G401.6 (cell line): ENCODE data around the gene MYRIP.

ENCODE experiments used
- FAIRE-seq: peaks from 2 replicates; lab custom pipeline; 2012; peaks lifted over from hg19 to GRCh38; lab: Jason Lieb, UNC

The MYRIP gene

DNA sequence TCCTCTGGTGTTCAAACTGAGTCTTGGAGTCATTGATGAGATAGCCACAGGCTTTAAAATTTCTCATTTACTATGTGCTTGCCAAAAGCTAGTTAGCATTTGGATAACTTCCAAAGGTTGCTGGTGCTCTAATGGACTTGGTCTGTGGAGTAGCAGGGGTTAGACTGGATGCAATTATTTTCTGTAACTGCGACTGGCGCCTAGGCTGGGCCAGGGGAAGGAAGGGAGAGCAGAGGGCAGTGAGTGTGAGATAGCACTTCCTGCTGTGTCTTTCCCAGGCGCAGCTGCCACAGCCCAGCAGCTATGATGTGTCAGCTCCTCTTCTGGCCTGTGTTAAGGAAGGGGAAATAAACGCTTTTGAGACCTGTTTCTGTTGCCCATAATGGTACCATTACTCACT is 98.6 kb downstream of the MYRIP start:
- no peak for FAIRE-seq

DNA sequence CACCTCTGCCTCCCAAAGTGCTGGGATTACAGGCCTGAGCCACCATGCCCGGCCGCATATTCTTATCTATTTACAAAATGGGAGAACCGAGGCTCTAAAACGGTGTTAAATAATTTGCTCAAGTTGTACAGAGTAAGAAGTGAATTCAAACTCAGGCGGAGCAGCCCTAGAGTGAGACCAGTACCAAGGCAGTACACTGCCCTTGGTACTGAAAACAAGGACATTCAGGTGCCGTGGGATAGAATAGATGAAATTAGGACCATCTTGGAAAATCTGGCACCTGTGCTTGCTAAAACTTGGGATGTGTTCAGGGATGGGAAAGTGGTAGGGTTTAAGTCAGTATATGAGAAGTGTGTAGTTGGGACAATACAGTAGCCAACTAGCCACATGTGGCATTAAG is 100.7 kb downstream of the MYRIP start:
- FAIRE-seq, result no peak

DNA sequence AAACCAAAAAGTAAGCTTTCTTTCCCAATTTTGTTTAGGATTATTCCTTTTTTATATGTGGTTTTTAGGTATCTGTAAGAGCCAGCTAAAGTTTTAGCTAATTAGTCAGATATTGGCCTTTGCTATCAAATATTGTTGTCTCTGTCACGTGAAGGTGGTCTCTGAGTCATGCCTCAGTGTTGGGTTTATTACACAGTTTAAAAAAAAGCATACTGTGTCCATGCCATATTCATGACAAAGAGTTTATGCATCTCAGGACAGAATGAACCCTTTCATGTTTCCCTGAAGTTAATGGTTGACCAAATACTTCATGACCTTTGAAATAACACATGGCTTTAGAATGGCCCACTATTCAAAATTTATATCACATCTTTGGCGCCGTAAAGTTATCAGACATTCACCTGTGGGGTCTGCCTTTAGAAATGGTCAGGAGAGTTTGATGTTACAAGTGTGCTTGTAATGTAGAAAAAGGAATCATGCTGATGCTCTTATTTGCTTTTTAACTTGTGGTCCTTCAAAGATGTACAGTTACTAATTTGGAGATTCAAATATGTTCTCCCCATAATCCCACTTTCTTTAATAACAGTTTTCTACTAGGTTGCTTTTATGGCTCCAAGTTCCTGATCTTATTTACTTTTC is 101.5 kb downstream of the MYRIP start:
- no peak for FAIRE-seq

DNA sequence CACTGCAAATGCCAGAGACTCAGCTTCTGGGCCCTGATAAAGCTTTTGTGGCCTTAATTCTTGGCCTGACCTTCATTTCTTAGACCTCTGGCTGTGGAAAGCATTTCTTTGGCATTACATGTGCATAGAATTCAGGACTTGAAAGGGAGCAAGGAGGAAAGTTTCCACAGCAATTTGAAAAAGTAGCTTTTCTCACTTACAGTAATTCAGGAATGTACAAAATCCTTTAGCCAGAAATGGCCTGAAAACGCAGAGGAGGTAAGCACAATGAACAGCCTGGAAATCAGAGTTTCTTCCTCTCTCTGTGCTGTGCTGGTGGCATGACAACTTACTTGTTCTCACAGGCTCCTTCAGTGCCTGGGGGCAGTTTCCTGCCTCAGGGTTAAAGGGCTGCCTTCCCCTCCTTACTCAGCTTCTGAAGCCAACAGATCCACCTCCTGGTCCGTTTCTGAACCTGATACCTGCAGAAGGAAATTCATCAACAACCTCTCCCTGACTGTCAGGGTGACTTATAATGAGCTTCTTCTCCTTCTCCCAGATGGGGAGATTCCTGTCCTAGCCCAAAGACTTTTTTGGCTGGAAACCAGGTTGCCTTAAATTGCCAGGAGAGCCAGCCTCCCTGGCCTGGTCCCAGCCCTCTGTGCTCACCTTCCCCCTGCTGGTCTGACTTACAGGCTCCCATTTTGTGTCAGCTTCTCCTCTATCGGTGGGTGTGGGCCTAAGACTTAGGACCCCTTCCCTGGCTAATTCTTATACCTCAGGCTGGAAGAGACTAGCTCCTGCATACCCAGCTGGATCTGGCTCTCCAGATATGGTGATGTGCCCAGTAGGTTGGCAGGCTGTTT is 102.3 kb downstream of the MYRIP start:
- no peak for FAIRE-seq

DNA sequence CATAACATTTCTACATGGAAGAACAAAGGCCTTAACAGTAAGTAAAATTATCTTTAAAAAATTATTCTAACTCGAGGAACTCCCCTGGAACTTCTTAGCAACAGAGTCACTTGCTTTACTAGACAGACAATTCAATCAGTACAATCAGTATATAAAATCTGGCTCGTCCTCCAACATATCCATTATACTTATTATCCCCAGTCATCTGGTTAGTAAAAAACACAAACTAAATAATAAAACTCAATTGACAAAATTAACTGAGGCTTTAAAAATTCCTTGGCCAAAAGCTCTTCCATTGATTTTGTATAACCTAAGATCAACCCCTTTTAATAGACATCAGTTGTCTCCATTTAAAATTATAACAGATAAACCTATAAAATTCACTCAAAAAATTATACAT is 105.6 kb downstream of the MYRIP start:
- no peak for FAIRE-seq

DNA sequence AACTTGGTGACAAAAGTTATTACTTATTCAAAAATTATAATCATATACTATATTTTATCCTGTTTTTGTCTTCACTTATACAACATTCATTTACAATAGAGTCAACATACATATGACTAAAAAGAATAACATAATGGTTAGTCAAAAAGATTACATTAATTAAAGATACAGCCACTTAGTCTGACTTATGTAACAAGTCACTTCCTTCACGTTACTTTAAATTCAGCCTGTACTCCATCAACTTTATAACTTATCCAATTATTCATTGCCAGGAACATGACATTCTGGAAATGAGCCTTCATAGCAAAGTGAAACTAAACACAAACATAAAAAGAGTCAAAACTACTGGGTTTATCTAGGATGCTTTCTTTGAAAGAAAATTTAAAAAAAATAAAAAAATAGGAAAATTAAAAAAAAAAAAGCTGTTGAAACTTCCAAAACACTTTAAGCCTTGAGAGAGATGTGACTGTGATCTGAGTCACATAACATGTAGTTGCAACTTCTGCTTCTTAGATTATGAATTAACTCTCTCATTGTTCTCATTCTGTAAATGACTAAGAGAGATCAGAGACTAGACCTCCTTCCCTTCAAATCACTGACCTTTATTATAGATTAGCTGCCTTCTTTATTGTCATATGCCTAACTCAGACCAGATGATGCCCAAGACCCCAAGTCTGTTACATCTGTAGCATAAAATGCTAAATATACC is 107.8 kb downstream of the MYRIP start:
- FAIRE-seq, result no peak

DNA sequence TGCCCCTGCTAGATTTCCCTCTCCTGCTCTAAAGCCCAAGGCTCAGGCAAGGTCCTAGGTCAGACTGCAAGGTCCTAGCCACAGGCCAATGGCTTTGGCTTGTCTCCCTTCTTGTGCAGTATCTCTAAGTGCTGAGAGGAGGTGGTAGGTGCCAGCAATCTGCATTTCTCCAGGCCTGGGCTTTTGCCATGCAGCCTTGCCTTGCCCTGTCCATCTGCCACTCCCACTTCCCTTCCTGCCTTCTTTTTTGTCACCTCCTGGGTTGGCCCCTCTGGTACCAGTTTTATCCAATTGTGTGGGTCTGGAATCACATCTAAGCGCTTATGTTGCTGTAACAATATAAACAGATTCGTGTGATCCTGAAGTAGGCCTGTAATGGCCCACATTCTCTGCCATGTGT is 109.9 kb downstream of the MYRIP start:
- no peak for FAIRE-seq

DNA sequence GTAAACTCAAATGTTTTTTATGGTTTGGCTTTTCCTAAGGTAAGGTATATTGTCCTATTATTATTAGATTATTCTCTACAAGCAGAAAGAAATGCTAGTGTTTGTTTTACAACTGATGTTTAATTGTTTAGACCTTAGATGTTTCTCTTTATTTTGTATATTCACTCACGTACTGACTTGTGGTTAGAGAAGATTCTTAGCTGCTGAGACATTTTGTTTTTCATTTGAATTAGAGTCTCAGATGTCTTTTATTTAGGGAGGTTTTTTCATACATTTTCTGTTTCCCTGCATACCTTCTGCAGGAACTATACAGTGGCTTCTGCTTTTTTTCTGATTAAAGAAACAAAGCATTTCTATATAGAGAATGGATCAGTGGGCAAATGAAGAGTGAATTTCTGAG is 110.9 kb downstream of the MYRIP start:
- FAIRE-seq, result no peak

DNA sequence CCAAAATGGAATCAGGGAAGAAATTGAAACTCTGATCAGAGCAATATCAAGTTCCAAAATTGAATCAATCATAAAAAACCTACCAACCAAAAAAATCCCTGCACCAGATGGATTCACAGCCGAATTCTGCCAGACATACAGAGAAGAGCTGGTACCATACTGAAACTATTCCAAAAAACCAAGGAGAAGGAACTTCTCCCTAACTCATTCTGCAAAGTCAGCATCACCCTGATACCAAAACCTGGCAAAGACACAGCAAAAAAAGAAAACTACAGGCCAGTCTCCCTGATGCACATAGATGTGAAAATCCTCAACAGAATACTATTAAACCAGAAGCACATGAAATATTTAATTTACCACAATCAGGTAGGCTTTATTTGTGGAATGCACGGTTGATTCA is 118.1 kb downstream of the MYRIP start:
- FAIRE-seq, result no peak

DNA sequence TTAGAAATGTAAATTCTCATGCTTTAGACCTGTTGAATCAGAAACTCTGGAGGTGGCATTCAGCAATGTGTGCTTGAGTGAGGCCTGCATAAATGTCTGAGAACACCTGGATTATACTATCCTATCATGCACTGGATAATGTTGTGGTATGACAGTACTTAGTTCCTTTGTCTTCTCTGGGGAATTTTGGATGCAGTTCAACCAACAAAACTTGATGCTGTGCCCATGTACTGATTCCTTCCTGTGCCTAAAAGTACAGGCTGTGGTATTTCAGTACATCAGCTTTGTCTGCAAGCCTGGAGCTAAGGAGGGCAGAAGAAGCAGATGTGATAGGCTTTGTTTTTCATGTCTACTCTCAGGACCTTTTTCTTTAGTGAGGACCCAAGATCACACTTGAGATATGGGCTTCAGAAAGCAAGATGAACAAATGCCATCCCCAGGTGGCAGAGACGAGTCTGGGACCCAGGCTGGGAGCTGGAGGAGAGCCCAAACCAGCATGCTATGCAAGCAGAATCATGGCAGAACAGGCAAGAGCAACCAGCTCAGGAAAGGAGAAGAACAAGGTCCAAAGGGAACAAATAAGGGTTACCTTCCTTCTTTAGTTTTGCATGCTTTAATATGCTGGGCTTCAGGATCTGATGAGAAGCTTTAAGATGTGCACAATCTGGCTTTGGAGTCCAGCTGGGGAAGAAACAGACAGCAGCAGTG is 124.7 kb downstream of the MYRIP start:
- FAIRE-seq, result no peak

DNA sequence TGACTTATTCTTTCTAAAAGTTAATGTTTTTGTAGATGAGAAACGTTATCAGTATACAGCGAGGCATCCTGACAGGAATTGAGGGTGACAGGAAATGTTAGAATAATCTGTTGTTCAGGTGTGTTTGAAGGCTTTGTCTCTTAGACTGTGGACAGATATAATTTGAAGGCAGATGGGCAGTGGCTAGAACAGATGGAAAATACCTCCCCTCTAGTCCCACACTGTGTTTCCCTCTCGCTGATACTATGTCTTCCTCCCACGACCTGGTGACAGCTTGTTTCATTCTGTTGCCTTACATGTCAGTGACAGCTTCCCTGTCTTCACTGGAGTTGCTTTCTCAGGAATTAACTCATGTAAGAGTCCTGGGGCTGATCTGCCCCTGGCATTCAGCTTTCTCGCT is 125.3 kb downstream of the MYRIP start:
- no peak for FAIRE-seq

DNA sequence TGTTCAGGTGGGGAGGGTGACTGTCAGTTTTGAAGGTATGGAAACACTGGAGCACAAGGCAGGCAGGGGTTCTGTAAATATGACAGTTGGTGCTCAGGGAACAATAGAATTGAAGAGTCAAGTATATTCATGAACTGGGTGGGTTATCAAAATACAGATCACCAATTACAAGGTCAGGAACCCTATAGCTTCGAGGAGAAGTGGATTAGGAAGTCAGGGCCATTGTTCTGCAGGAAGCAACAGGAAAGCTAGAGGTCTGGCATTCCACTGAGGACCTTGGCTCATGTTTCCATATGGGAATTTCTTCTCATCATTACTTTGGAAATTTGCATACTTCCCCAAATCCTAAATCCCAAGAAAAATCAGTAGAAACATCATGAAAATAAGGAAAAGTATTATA is 125.9 kb downstream of the MYRIP start:
- FAIRE-seq, result no peak

DNA sequence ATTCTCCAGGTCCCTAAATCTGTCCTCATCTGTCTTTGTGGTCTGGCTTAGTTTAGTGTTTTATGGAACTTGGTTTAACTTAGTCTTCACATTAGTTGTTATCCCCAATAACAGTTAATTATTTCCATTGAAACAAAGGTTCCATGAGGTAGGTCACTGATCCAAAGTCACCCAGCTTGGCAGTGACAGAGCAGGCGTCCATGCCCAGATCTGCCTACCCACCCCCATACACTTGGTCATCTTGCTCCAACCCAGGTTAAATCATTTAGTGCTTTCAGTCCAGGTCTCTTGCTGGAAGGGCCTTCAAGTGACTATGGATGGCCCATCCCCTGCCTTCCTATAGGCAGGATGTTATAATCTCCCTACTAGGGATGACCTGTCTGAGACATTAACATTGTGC is 127.4 kb downstream of the MYRIP start:
- no peak for FAIRE-seq

DNA sequence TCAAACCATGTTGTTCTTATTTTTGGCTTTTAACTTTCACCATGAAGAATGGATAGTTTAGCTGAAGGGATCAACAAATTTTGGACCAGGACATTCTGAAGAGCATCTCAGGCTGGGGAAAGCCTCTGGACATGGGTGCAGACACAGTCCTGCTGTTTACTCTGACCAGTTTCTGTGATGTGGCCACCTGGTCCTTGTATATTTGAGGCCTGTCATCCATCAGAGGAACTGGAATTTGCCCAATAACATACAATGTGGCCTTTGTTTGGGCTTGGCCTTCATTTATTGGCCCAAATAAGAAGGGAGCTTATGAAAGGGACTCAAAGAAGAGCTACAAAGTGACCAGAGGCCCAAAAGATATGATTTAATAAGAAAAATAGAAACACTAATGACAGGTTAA is 127.9 kb downstream of the MYRIP start:
- no peak for FAIRE-seq

DNA sequence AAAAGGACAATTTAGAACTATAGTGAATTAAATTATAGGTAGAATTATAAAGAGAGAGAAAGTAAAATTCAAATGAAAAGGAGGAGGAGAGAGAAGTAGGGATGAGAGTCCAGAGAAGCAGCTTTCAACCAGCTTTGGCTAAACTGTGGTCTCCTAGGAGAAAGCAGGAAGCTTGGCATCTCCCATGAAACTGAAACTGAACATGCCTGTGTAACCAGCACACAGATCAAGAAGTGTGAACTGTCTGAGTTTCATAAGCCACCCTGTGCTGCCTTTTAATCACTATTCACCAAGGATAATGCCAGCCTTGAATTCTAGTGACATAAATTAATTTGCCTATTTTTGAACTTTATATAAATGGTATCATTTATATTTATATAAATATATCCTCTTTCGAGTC is 128.5 kb downstream of the MYRIP start:
- no peak for FAIRE-seq

DNA sequence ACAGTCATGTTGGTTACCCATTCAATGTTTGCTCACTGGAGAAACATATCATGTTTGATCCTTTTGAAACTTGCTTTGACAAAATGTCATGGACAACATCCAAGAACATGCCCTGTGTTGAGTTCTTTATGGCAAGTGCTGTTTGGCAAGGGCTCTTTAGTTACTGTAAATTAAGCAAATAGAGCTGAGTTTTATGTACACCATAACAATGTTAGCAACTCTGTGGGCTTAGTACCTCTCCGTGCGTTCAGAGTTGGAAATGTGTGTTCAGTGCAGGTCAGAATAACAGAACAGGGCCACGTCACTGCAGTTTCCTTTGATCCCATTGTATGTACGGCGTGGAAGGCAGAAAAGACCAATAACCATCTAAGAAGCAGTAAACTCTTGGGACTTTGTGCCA is 132.5 kb downstream of the MYRIP start:
- no peak for FAIRE-seq

DNA sequence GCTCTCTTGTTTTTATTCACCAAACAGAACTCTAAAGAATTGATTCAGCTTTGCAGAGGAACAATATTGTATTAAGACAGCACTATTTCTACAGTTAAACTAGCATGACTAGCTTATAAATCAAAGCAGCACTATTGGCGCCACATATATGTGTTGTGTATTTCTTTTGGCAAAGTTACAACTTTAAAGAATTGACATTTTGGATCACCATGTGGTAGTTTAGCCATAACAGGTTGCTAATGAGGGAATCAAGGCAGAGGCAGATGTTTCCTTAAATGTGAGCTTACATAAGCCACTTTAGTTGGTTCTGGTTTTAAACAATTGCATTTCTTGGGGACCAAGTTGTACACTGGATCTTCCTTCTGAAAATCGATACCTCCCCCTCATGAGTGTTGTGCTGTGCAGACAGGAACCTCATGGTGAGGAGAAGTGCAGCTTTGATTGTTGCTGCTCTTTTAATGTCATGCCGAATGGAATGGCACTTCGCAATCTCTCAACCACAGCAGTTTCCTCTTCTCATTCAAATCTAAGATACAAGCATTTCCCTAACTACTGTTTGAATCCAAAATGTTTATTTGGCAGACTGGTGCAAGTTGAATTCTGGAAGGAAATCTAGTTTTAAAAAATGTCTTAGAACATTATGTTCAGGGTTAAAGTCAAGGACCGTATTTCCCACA is 151.2 kb downstream of the MYRIP start:
- no peak for FAIRE-seq

DNA sequence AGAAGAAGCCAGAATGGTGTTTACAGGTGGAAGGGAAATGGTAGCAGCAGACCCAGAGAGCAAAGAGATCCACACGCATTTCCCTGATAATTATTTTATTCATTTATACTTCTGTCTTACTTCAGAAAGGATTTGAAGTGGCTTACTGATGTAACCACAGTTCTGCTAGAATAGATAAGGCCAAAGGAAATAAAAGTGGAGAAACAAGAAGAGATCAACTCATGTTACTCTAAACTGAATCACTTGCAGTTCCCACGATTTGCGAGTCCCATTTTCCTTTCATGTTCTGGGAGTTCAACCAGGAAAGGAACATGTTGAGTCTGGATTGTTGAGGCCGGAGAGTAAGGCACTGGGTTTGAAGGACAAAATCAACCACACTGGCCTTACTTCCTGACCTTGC is 151.8 kb downstream of the MYRIP start:
- no peak for FAIRE-seq

DNA sequence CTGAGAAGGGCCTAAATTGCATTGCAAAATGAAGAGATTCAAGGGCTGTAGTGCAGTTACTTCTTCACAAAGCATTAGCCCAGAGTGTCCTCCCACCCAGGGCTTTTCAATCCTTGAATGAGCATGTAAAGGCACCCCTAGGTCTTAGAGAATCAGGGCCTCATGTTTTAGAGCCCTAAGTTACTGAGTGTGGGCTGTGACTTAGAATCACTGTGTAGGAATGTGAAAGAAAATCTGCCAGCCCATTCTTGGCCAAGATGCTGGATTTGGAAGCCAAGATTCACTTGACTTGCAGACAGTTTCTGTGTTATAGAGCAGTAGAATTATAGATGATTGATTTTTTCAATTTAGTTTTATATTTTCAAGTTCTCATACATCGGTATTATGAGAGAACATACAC is 153.2 kb downstream of the MYRIP start:
- no peak for FAIRE-seq

DNA sequence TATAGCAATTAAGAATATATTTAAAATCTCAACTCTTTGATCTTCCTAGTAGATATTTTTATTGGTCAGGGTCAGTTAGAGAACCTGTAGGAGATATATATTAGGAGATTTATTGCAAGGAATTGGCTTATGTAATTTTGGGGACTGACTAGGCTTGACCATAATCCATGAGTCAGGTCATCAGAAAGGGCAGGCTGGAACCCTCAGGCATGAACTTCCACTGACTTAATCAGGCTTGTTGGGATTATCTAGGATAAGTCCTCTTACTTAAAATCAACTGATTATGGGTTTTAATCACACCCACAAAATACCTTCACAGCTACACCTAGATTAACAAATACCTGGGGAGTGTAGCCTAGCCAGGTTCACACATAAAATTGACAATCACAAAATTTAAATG is 156.1 kb downstream of the MYRIP start:
- FAIRE-seq, result no peak

DNA sequence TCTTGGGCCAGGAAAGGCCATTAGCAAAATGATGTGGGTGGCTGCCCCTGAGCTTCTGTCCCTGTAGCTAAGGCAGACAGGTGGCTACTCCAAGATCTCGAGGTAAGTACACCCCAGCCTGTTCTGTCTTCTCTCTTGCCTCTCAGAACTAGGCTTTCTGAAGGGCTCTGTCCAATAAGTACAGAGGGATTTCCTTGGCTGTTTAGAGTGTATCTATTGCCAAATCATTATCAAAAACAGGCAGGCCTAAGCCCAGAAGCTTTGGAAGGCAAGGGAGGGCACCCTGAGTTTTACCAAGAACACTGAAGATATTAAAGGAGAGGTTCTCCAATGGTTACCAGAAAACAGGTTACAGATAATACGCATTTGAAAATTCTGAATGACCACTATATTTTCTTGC is 156.6 kb downstream of the MYRIP start:
- no peak for FAIRE-seq

DNA sequence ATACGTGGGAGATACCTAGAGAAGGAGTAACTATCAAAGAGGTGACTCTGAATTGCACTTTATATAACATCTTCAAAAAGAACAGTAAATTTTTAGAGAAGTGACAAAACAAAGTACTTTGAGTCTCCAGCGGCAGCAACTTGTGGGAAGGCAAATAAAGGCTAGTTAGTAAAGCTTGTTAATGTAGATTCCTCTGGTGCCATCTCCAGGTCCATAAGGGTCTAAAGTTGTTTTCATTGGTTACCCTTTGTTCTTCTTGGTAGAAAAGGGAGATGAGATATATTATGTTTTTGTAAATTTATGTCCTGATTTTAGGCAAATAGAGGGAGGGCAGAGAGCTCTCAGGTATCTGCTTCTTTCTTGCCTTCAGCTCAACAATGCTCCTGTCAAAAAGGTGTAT is 161.6 kb downstream of the MYRIP start:
- FAIRE-seq, result no peak
